Measurements from ENCODE around the gene GATAD2B.

- TF ChIP-seq CTCF (IDR thresholded peaks at IDR 0.05; ENCODE audit: insufficient read depth, low read depth, low read length) (no peak), EZH2 (IDR thresholded peaks at IDR 0.05; ENCODE audit: insufficient read depth, low read length) (no peak)
Observed at GRCh38 chr1:153951183-153951582, 28.4 kb upstream of the GATAD2B start.

Data from astrocyte (in vitro differentiated cells and primary cell).